ENCODE results near the gene RABL6. TPM values are rescaled to one million over a fixed set of nuclear protein-coding genes. Genes with fewer than 3 reads are reported as not detected.

The RABL6 gene
- total and polyA plus RNA-seq, 2 of the 4 experiments (the other 2 are of a cell fraction): 37.1 to 47.5 TPM

DNA sequence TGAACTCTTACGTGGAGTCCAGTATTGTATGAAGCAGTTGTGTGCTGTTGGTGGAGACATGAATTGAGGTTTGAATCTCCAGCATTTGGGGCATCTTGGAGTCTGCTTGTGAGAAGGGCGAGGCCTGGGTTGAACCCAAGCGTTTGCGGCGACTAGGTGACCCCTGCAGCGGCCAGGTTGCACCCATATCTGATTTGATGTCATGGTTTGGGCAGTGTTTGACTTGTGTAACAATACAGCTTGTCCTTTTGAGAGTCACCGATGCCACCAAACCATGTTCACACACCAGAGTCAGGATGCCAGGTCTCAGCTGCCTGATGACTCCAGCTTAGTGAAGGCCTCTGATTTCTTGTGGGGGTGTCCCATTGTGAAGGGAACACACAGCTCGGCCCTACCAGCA lies 80.7 kb downstream of the RABL6 start (continued):
- TF ChIP-seq CTCF (conservative IDR thresholded peaks at IDR 0.05; ENCODE audit: low read depth, low read length) (no peak), MAFK (IDR thresholded peaks at IDR 0.05; ENCODE audit: low read depth, low read length) (no peak), NFE2L2 (IDR thresholded peaks at IDR 0.05; ENCODE audit: low read depth, low read length) (no peak), RCOR1 (IDR thresholded peaks at IDR 0.05; ENCODE audit: insufficient replicate concordance, low read length) (no peak)

DNA sequence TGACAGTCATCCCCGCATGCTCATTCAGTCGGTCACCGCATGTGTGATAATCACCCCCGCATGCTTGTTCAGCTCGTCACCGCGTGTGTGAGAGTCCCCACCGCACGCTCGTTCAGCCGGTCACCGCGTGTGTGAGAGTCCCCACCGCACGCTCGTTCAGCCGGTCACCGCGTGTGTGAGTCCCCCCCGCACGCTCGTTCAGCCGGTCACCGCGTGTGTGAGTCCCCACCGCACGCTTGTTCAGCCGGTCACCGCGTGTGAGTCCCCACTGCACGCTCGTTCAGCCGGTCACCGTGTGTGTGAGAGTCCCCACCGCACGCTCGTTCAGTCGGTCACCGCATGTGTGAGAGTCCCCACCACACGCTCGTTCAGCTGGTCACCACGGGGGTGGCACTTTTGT lies 82.1 kb downstream of the RABL6 start:
- Histone ChIP-seq H3K27me3 (ENCODE audit: control insufficient read depth, insufficient read depth, low read length) (no peaks in the 10 kb centered on the region), H3K23ac (ENCODE audit: low read depth, low read length) (no peak overlapping the region), H3K14ac (replicated peaks; ENCODE audit: low read depth, low read length) (no peak overlapping the region), H4K8ac (ENCODE audit: low read depth in 2 of 2, low read length in 2 of 2) (no peak overlapping the region), H2BK5ac (ENCODE audit: low read depth, low read length, poor library complexity, severe bottlenecking) (no peak overlapping the region), H3K56ac (ENCODE audit: extremely low read depth, insufficient read depth, low read length) (no peak overlapping the region), H2BK20ac (ENCODE audit: low read depth, low read length) (no peak overlapping the region), H4K5ac (ENCODE audit: low read depth, low read length) (no peak overlapping the region), H3K9ac (ENCODE audit: low read depth, low read length) (no peak overlapping the region), H4K91ac (ENCODE audit: insufficient read depth, low read depth, low read length) (no peak overlapping the region), H3K27ac (ENCODE audit: insufficient read depth, low read length) (no peak overlapping the region), H4K20me1 (ENCODE audit: insufficient read depth, low read length) (peaks cover 14% of the 10 kb centered on the region), H3K18ac (ENCODE audit: low read depth, low read length) (no peak overlapping the region), H3K9me3 (ENCODE audit: control insufficient read depth, insufficient read depth, low read length) (no peaks in the 10 kb centered on the region), H3K4ac (ENCODE audit: low read depth, low read length) (no peak overlapping the region), H3K9me1 (ENCODE audit: insufficient read depth, low read length) (0 out of 2 replicates have a peak, but pooled peaks cover 10% of the 10 kb centered on the region), H2AK5ac (ENCODE audit: low read depth, low read length) (no peak overlapping the region), H3K36me3 (ENCODE audit: control insufficient read depth, insufficient read depth, low read length) (0 out of 2 replicates have a peak, but pooled peaks cover 8% of the 10 kb centered on the region), H3K79me1 (ENCODE audit: low read depth in 1 of 2, low read length in 2 of 2) (peaks cover 13 to 65% of the 10 kb centered on the region in 2 experiments), H2AFZ (replicated peaks; ENCODE audit: low read length, poor library complexity) (no peak overlapping the region), H3K4me1 (ENCODE audit: control insufficient read depth, insufficient read depth, low read length) (peaks cover 3% of the 10 kb centered on the region), H2BK120ac (ENCODE audit: low read depth, low read length) (no peak overlapping the region), H2AK9ac (replicated peaks; ENCODE audit: low read depth, low read length, poor library complexity) (no peak overlapping the region), H3K4me3 (ENCODE audit: insufficient read depth, low read depth, low read length) (no peak overlapping the region), H2BK15ac (ENCODE audit: low read depth, low read length) (no peak overlapping the region), H3K4me2 (ENCODE audit: low read depth, low read length) (no peak overlapping the region)
- WGBS, 2 experiments (ENCODE audit: extremely low coverage in 2 of 2, insufficient read length in 1 of 2): 96% methylated on average over 19 of the region's 42 CpGs; no CpG with 5 or more reads in 1 of the 2 experiments
- ChIA-PET POLR2A (ENCODE audit: unreplicated experiment) (no interaction called here), CTCF (no interaction called here)
- dilution Hi-C loops (cut with HindIII; ENCODE audit: low sequenced_read_pairs, unreplicated experiment) (no loop called here), intact Hi-C loops (cut with micrococcal nuclease) (no loop called here), in situ Hi-C loops (cut with MboI; ENCODE audit: low sequenced_read_pairs) (no loop called here)
- no peak for DNase-seq
- ATAC-seq (ENCODE audit: low read depth): no peak
- BruUV-seq (replicated peaks): no TSS peak
- TF ChIP-seq CTCF (conservative IDR thresholded peaks at IDR 0.05; ENCODE audit: low read depth, low read length) (no peak), NFE2L2 (IDR thresholded peaks at IDR 0.05; ENCODE audit: low read depth, low read length) (no peak), RFX5 (IDR thresholded peaks at IDR 0.05; ENCODE audit: low read depth, low read length) (no peak), MXI1 (IDR thresholded peaks at IDR 0.05; ENCODE audit: borderline replicate concordance, low read depth, low read length) (no peak), MAZ (IDR thresholded peaks at IDR 0.05; ENCODE audit: borderline replicate concordance, low read depth, low read length) (no peak), BHLHE40 (IDR thresholded peaks at IDR 0.05; ENCODE audit: low read depth, low read length) (no peak), RAD21 (IDR thresholded peaks at IDR 0.05; ENCODE audit: low read length) (no peak), CEBPB (IDR thresholded peaks at IDR 0.05; ENCODE audit: low read depth, low read length) (no peak)
- TF ChIP-seq, protein P1, sequence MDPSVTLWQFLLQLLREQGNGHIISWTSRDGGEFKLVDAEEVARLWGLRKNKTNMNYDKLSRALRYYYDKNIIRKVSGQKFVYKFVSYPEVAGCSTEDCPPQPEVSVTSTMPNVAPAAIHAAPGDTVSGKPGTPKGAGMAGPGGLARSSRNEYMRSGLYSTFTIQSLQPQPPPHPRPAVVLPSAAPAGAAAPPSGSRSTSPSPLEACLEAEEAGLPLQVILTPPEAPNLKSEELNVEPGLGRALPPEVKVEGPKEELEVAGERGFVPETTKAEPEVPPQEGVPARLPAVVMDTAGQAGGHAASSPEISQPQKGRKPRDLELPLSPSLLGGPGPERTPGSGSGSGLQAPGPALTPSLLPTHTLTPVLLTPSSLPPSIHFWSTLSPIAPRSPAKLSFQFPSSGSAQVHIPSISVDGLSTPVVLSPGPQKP (IDR thresholded peaks at IDR 0.05; ENCODE audit: borderline replicate concordance, low read depth, low read length): no peak

Data from IMR-90 (cell line).